Inferior parietal cortex (tissue), 1 donor: ENCODE measurements around the gene ALOX15B.
"Not testable (repeated sequence)": the region's sequence is repeated elsewhere in the genome, so short reads cannot be mapped to it uniquely, and the experiment has no call there.

Source experiments
- DNase-seq: peaks from one replicate; pipeline ENCODE4 v3.0.0-alpha.2; 2016; ENCODE audit errors: extremely low spot score

The ALOX15B gene

GRCh38 chr17:8013731-8014557 lies 24.9 kb upstream of the ALOX15B start:
- DNase-seq: no peak

GRCh38 chr17:8014558-8014850 lies 24.4 kb upstream of the ALOX15B start:
- no peak for DNase-seq

GRCh38 chr17:8015236-8015956 lies 23.5 kb upstream of the ALOX15B start:
- DNase-seq: no peak

GRCh38 chr17:8015957-8016631 lies 22.8 kb upstream of the ALOX15B start:
- no peak for DNase-seq

GRCh38 chr17:8016632-8017424 lies 22.0 kb upstream of the ALOX15B start:
- peak; percentile 57 for DNase-seq

GRCh38 chr17:8018436-8018835 lies 20.4 kb upstream of the ALOX15B start:
- no peak for DNase-seq

GRCh38 chr17:8019166-8019565 lies 19.7 kb upstream of the ALOX15B start:
- no peak for DNase-seq

GRCh38 chr17:8019665-8020650 lies 18.9 kb upstream of the ALOX15B start:
- DNase-seq: no peak

- no peak for DNase-seq
Measured at GRCh38 chr17:8020776-8021564, 17.9 kb upstream of the ALOX15B start.

GRCh38 chr17:8021565-8022359 lies 17.1 kb upstream of the ALOX15B start:
- no peak for DNase-seq

GRCh38 chr17:8022360-8023003 lies 16.4 kb upstream of the ALOX15B start:
- DNase-seq: no peak

- not testable (repeated sequence) for DNase-seq
Measured at GRCh38 chr17:8024161-8024560, 14.7 kb upstream of the ALOX15B start.

GRCh38 chr17:8025176-8025911 lies 13.5 kb upstream of the ALOX15B start:
- no peak for DNase-seq

GRCh38 chr17:8029121-8029520 lies 9.7 kb upstream of the ALOX15B start:
- DNase-seq: no peak

GRCh38 chr17:8031261-8031661 lies 7.6 kb upstream of the ALOX15B start:
- DNase-seq: no peak

- no peak for DNase-seq
Measured at GRCh38 chr17:8031950-8032349, 6.9 kb upstream of the ALOX15B start.

GRCh38 chr17:8032442-8032841 lies 6.4 kb upstream of the ALOX15B start:
- no peak for DNase-seq

- no peak for DNase-seq
Measured at GRCh38 chr17:8039611-8040168, 831 bp downstream of the ALOX15B start.
